IMR-90 (cell line): ENCODE data around the gene TMC4.

Experiments
- BHLHE40 ChIP-seq: fragments of 150-350 bp; IDR thresholded peaks from 2 replicates; pipeline ENCODE4 v1.6.1; 2016; ENCODE audit warnings: mild to moderate bottlenecking, low read depth, low read length
- CEBPB ChIP-seq: IDR thresholded peaks from 2 replicates; pipeline ENCODE4 v1.6.1; 2012; ENCODE audit warnings: low read depth, low read length, improper control_type of control experiment
- CHD1 ChIP-seq: IDR thresholded peaks from 2 replicates; pipeline ENCODE4 v1.6.1; 2012; ENCODE audit warnings: low read depth, low read length, improper control_type of control experiment
- CTCF ChIP-seq: conservative IDR thresholded peaks from 2 replicates; pipeline ENCODE4 v1.5.1; 2012; ENCODE audit warnings: mild to moderate bottlenecking, low read depth, low read length, improper control_type of control experiment
- MAZ ChIP-seq: IDR thresholded peaks from 2 replicates; pipeline ENCODE4 v1.6.1; 2012; ENCODE audit warnings: low read depth, mild to moderate bottlenecking, low read length, improper control_type of control experiment, moderate library complexity, borderline replicate concordance
- NFE2L2 ChIP-seq: fragments of 150-350 bp; IDR thresholded peaks from 2 replicates; pipeline ENCODE4 v1.6.1; 2016; ENCODE audit warnings: low read depth, mild to moderate bottlenecking, low read length
- POLR2A ChIP-seq: IDR thresholded peaks from 2 replicates; pipeline ENCODE4 v1.6.1; 2012; ENCODE audit warnings: mild to moderate bottlenecking, low read depth, low read length
- RAD21 ChIP-seq: IDR thresholded peaks from 2 replicates; pipeline ENCODE4 v1.6.1; 2012; ENCODE audit warnings: low read length, improper control_type of control experiment
- RCOR1 ChIP-seq: IDR thresholded peaks from 2 replicates; pipeline ENCODE4 v1.6.1; 2012; ENCODE audit warnings: mild to moderate bottlenecking, low read length, improper control_type of control experiment; ENCODE audit not compliant: insufficient replicate concordance
- RFX5 ChIP-seq: IDR thresholded peaks from 2 replicates; pipeline ENCODE4 v1.8.0; 2012; ENCODE audit warnings: low read depth, mild to moderate bottlenecking, low read length, moderate library complexity
- SMC3 ChIP-seq: fragments of 150-350 bp; IDR thresholded peaks from 2 replicates; pipeline ENCODE4 v1.6.1; 2016; ENCODE audit warnings: low read depth, mild to moderate bottlenecking, antibody characterized with exemption, low read length, moderate library complexity
- TF ChIP-seq, protein P1 (sequence below): fragments of 150-350 bp; IDR thresholded peaks from 2 replicates; pipeline ENCODE4 v1.6.1; 2017; ENCODE audit warnings: mild to moderate bottlenecking, antibody characterized with exemption, low read length, low read depth

DNA sequence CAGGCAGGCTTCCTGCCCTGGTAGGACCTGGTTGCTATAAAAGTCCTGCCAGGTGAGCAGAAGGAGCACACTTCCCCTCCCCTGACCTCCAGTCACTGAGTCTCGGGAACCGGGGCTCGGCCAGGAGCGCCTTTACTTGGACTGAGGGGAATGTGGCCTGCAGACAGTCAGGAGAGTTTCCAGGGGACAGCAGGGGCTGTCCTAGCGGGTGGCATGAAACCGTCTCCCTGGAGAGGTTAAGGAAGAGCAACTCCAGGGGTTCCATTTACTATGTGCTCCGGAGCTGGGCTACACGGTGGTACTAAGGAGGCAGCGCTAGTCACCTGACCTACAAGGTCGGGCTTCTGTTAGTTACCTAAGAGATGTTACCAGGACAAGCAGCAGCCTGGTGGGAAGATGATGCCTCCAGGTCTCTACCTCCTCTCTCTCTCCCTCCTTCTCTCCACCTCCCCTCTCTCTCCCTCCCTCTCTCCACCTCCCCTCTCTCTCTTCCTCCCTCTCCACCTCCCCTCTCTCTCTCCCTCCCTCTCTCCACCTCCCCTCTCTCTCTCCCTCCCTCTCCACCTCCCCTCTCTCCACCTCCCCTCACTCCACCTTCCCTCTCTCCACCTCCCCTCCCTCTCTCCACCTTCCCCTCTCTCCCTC lies 39.5 kb downstream of the TMC4 start:
- TF ChIP-seq CTCF (no peak), NFE2L2 (no peak), RFX5 (no peak), RAD21 (no peak), POLR2A (no peak), SMC3 (no peak), RCOR1 (no peak), BHLHE40 (no peak), MAZ (no peak), CHD1 (no peak), CEBPB (no peak)
- TF ChIP-seq, protein P1, sequence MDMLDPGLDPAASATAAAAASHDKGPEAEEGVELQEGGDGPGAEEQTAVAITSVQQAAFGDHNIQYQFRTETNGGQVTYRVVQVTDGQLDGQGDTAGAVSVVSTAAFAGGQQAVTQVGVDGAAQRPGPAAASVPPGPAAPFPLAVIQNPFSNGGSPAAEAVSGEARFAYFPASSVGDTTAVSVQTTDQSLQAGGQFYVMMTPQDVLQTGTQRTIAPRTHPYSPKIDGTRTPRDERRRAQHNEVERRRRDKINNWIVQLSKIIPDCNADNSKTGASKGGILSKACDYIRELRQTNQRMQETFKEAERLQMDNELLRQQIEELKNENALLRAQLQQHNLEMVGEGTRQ, result no peak
